Epidermal melanocyte (primary cell): ENCODE results near the gene KCTD15.

ENCODE experiments used
- DNase-seq: peaks from one replicate; pipeline ENCODE4 v3.0.0; 2011; ENCODE audit warnings: low spot score; ENCODE audit not compliant: insufficient read length

Gene KCTD15

DNA sequence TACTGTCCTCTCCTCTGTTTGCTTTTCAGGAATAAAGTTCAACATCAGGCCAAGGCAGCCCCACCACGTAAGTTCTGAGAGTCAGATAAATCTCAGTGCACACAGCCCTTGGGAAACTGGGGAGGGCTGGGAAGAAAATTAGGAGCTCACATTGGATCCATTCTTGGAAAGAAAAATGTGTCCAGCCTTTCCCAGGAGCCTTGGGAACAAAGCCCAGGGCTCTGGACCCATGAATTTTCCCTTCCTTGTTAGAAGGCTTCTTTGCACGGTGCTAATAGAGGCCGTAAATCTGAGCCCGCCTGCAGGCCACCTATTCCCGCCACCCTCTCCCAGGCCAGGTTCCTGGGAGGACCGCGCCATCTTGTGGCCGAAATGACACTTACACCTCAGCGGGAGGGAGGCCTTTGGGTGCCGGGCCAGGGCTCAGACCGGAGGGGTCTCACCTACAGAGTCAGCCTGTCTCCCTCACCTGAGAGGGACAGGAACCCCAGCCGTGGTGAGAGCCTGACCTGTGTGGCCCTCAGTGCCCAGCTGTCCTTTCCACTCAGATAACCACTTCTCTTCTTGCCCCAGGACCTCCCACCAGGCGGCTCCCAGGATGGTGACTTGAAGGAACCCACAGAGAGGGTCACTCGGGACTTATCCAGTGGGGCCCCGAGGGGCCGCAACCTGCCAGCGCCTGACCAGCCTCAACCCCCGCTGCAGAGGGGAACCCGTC lies 25.1 kb upstream of the KCTD15 start:
- peak; percentile 65 for DNase-seq

DNA sequence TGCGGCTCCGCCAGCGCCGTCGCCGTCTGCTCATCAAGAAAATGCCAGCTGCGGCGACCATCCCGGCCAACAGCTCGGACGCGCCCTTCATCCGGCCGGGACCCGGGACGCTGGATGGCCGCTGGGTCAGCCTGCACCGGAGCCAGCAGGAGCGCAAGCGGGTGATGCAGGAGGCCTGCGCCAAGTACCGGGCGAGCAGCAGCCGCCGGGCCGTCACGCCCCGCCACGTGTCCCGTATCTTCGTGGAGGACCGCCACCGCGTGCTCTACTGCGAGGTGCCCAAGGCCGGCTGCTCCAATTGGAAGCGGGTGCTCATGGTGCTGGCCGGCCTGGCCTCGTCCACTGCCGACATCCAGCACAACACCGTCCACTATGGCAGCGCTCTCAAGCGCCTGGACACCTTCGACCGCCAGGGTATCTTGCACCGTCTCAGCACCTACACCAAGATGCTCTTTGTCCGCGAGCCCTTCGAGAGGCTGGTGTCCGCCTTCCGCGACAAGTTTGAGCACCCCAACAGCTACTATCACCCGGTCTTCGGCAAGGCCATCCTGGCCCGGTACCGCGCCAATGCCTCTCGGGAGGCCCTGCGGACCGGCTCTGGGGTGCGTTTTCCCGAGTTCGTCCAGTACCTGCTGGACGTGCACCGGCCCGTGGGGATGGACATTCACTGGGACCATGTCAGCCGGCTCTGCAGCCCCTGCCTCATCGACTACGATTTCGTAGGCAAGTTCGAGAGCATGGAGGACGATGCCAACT lies 24.4 kb upstream of the KCTD15 start:
- DNase-seq, result no peak

DNA sequence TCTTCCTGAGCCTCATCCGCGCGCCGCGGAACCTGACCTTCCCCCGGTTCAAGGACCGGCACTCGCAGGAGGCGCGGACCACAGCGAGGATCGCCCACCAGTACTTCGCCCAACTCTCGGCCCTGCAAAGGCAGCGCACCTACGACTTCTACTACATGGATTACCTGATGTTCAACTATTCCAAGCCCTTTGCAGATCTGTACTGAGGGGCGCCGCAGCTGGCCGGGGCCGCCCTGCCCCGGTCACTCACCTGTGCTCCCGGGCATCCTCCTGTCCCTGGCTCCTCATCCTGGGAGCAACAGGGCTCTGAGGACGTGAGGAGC lies 23.9 kb upstream of the KCTD15 start:
- no peak for DNase-seq

DNA sequence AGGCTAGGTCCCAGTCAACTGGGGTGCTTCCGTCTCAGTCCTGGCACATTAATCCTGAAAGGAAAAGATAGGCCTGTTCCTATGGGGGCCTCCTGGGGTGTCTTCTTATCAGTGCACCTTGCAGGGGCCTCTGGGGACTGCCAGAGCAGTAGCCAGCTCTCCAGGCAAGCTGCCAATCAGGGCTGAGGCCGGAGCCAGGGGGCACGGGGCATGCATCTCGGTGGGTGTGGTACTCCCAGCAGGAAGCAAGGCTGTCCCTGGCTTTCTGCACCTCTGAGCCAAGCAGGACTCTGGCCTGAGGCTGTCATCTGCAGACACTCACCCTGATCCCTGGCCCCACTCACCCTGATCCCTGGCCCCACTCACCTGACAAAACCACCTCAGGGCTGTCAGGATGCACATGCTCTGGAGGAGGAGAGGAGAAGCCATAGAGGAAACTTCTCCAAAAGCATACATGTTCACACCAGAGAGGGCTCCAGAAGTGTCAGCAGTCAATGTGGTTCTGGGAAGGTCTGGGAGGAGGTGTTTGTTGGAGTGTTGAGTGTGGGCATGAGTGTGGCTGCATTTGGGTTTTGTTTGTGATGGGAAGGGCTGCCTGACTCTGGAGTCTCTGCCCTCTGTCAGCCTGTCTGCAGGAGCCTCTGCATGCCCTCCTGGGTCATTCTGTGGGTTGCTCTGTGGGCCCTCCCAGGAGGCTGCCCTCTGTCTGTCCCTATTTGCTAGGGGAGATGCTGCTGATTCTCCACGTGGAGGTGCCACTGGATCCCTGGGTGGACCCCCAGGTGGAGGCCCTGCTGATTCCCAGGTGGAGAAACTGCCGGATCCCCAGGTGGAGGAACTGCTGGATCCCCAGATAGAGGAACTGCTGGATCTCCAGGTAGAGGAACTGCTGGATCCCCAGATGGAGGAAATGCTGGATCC lies 22.7 kb upstream of the KCTD15 start:
- DNase-seq, result no peak

DNA sequence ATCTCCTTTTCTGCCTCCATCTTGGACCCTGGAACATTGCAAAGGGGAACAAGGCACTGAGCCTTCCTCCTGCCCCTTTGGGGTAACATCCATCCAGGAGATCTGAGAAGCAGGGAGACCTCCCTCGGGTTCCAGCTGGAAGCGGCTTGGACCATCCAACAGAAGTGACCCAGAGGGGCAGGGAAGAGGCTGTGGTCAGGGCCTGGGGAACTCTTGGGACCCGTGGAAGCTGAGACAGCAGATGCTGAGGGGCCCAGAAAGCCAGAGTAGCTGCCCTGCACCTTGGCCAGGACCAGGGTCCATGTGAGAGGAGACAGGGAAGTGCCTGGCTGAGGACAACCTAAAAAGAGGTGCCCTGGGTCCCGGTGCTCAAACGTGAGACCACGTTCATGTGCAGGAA lies 21.9 kb upstream of the KCTD15 start:
- no peak for DNase-seq

DNA sequence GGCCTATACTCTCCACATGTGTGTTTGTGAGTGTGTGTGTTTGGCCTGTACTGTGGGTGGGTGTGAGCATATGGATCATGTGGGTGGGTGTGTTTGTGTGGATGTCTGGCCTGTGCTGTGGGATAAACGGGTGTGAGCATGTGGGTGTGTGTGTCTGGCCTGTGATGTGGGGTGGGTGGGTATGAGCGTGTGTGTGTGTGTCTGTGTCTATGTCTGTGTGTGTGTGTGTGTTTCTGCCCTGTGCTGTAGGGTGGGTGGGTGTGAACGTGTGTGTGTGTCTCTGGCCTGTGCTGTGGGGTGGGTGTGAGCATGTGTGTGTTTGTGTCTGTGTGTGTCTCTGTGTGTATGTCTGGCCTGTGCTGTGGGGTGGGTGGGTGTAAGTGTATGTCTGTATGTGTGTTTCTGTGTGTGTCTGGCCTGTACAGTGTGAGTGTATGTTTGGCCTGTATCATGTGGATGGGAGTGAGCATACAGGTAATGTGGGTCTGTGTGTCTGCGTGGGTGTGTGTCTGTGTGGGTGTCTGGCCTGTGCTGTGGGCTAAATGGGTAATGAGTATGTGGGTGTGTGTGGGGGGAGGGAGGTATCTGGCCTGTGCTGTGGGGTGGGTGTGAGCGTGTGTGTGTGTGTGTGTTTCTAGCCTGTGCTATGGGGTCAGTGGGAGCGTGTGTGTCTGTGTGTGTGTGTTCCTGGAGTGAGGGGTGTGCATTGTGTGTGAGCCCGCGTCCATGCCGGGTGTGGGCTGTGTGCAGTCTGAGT lies 20.8 kb upstream of the KCTD15 start:
- DNase-seq, result no peak

DNA sequence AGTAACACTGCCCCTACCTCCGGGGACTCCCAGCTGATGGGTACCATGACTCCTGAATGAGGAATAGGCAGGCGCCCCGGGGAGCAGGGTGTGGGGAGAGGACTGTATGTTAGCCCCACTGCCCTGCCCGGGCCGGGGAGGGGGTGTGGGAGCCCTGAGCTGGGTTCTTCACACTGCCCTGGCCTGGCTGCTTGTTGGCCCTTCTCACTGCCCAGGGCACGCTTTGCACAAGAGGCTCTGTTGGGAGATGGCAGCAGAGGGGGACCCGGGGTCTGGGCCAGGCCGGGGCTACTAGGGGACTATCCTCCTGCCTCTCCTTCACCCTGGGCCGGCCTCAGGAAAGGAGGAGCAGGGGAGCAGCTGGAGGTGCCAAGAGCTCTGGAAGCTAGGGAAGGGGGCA lies 19.3 kb upstream of the KCTD15 start:
- DNase-seq, result no peak

DNA sequence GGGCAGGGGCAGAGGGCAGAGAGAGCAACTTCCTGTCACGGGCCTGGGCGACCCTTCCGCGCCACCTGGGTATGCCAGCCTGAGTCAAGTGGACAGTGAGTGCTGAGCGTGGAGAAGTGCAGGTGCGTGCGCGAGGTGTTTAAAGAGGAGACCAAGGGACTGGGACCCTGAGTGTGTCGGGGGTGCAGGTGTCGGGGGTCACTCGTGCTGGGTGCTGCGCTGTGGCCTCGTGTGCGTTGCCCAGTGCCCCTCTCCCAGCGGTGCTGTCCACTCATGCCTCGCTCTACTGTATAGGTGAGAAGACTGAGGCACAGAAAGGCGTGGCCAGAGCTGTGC lies 18.9 kb upstream of the KCTD15 start:
- no peak for DNase-seq

DNA sequence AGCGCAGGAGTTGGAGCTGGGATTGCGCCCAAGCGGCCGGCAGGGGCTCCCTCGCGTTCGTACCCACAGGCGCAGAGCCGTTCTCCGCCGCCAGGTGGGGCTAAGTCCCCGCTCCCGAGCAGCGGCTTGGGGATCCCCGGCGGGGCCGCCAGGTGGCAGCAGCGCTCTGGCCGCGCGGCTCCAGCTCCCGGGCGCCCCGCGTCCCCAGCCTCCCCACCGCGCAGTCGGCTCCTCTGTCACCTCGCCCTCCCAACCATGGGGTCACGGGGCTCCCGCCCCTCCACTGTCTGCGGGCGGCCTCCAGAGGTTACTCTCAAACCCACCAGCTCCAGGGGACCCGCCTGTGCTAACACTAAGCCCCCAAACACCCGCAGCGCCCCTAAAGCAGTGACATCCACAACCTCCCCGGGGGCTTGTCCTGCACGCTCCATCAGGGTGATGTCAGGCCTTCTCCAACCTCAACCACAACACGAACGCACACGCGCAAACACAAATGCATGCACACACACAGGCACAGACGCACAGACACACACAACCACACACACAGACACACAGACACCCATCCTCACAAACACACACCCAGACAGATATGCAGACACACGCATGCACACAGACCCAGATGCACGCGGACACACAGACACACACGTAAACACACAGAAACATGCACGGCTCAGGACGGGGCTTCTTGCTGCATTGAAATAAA lies 18.4 kb upstream of the KCTD15 start:
- peak; percentile 80 for DNase-seq

DNA sequence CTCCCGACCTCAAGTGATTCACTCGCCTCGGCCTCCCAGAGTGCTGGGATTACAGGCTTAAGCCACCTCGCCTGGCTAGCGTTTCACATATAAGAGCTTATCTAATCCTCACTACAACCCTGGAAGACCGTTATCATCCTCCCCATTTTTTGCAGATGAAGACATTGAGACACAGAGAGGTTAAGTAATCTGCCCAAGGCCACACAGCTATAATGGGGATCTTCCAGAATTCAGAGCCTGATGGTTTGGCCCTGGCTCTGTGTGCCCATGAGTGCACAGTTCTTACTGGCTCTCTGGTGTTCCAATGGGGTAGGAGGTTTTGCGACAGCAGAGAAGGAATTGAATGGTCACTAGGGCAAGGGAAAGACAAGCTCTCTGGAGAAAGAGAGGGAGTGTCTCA lies 16.8 kb upstream of the KCTD15 start:
- no peak for DNase-seq

DNA sequence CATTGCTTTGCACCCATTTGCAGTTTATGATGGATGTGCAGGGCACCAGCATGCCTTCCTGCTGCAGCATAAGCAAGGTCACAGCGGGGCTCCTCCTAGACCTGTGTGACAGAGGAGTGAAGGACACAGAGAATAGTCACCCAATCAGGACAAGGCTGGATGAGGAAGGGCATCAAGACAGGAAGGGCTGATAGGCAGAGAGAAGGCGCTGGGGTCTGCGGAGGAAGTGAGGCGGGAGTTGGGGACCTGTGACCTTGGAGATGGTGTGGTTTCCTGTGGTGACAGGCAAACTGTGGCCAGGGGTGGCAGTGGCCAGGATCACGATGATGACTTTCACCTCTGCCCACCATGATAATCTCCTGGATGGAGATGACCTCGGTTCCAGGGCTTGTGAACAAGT lies 16.4 kb upstream of the KCTD15 start:
- no peak for DNase-seq

DNA sequence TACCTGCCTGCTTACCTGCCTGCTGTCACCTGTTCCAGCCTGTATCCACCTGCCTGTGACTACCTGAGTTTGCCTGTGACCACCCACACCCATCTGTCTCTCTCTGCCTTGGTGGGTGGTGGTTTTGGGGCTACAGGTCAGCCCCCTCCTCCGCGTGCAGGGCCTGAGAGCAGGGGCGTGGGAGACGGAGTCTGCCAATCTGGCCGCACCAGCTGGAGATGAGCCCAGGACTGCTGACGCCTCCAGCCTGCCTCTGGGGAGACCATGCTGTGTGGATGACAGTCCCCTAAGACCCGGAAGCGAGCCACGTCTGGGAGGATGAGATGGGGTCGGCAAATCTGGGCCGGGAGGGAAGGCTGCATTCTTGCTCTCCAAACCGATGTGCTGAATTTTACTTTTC lies 15.9 kb upstream of the KCTD15 start:
- no peak for DNase-seq

DNA sequence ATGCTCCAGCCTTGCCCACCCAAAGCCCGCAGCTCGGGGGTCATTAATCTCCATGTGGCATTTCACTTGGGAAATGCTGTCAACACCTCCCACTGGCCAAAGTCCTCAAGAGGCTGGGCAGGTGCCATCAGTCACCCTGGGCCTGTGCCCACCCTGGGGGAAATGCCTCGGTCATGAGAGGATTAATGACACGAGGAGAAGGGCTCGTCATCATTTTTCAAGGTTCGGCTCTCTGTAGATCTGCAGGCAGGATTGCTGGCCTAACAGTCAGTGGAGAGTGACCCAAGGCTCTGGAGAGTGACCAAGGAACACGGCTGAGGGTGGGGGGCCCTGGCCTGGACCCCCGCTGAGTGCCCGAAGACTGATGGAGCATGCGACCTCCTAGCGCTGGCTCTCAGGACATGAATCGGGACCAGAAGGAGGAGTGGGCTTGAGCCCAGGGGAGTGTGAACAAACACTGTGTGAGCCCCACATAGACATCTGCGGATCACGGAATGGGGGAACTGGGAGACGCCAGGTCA lies 15.2 kb upstream of the KCTD15 start:
- no peak for DNase-seq

DNA sequence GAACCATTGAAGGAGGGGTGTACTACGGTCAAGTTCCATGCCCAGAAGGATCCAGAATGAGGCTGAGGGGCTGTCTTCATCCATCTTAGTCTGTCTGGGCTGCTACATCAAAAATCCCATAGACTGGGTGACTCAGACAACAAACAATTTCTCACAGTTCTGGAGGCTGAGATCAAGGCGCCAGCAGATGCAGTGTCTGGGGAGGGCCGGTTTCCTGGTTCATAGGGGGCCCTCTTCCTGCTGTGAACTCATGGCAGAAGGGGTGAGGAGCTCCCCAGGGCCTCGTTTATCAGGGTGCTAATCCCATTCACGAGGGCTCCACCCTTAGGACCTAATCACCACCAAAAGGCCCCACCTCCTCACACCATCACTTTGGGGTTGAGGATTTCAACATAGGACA lies 14.7 kb upstream of the KCTD15 start:
- no peak for DNase-seq

DNA sequence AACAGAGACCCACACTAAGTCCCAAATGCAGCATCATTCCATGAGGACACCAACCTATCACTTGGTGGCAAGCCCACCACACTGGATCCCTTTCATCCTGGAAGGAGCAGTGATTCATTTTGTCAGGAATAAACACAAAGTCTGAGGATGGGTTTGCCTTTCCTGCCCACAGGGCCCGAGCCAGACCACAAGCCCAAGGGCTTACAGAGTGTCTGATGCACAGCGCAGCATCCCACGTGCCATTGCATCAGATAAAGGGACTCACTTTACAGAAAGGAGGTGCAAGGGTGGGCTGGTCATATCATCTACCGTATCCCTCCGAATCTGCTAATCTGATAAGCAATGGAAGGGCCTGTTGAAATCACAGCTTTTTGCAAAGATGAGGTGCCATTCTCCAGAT lies 12.2 kb upstream of the KCTD15 start:
- DNase-seq, result no peak

DNA sequence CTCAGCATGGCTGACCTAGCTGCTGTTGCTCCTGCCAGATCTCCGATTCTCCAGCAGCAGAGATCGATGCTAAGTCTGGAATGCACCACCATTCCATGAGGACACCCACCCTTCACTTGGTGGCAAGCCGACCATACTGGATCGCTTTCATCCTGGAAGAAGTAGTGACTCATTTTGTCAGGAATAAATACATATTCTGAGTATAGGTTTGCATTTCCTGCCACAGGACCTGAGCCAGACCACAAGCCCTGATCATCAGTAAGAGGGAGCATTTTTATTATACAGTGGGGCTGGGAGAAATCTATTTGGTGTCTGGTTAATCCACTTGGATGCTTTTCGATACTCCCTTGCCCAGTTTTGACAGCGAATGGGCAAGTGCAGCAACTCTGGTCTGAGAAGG lies 10.9 kb upstream of the KCTD15 start:
- no peak for DNase-seq

DNA sequence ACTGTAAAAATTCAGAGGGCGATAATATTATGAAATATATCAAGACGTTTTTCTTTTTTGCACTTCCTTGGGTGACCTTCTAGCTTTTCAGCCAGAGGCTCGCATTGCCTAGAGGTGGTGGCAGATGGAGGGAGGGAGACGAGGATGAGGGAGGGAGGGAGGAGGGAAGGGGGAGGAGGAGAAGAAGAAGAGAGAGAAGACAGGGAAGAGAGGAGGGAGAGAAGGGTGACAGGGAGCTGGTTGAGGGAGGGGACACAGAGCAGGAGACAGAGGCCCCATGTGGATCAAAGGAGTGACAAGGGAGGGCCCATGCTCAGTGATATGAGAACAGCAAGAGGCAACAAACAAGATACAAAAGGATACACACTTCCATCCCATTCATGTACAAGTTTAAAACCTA lies 8.0 kb upstream of the KCTD15 start:
- no peak for DNase-seq

DNA sequence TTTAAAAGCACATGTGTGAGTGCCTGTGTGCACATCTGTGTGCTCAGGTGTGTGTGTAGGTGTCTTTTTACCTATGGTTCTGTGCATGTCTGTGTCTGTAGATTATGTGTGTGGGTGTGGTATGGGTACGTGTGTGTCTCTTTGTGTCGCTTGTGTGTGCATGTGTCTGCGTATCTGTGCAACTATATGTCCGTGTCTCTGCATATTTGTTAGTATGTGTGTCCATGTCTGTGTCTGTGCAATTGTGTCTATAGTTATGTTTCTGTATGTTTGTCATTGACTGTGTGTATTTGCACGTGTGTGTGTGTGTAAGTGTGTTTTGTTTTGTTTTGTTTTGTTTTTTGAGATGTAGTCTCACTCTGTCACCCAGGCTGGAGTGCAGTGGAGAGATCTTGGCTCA lies 7.3 kb upstream of the KCTD15 start:
- DNase-seq, result no peak

DNA sequence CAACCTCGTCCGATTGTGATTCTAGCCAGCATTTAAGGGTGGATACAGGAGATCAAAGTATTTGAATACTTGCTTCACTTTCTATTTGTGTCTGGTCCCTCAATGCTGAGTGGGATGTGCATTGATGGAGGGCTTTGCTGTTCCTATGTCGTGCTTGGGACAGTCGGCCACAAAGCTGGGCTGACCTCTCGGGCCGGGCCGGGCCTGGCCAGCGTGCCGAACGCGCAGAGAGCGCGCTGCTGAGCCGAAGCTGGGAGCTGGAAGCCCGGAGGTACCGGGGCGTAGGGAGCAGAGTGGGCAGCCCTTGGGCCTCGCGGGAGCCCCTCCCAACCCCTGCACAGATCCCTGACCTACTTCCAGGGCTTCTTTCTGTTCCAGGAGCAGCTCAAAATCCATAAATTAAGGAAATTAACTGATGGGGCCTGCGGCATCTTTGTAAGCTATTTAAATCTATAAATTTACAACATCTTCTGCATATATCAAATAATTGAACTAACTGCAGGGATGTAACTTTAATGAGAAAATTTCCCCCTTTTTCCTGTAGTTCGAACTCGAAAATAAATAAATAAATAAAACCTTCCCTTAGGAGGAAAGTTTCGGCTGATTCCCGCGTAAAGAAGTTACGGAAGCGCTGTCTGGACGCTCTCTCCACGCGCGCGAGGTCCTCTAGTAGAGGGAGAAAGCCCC lies 1.8 kb upstream of the KCTD15 start:
- DNase-seq, result no peak
